NCI-H1417 (cell line): Measurements from ENCODE around the gene GTF2F2.
"Not testable (repeated sequence)": the region's sequence is repeated elsewhere in the genome, so short reads cannot be mapped to it uniquely, and the experiment has no call there.

ENCODE experiments used
- DNase-seq, 3 experiments: peaks; one replicate each; lab custom pipeline; 2025; lab: John Stamatoyannopoulos, UW

Gene GTF2F2

GRCh38 chr13:45254396-45254795 lies 134.1 kb downstream of the GTF2F2 start:
- DNase-seq: no peak

DNA sequence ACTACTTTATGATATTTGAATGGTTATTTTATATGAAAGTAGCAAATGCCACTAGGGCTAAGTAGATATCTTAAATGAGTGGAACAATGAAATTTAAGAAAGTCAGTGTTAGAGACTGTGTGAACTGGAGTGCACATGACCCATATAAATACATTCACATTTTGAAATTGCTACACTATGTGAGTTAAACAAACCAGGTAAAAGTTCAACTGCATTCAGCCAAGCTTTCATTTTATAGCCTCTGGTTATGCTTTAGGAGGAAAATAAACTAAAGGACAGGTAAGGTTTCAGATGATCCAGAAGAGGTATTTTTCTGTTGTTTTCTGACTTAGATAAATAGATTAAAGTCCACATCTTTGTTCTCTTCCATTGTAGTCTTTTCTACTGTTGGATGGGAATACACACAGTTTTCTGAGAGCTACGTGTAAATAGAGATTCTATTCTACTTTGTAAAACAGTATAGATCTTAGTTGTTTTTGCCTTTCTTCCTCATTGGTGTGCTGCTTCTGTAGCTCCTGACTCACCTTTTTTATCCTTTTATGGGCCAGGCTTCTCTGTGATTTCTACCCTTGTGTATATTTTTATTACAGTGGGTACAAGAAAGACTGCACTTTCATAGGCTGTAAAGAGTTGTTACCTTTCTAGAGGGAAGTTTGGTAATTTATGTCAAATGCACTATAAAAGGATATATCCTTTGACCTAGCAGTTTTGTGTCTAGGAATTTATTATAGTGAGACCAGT lies 135.1 kb downstream of the GTF2F2 start:
- no peak for DNase-seq

GRCh38 chr13:45256254-45256653 lies 135.9 kb downstream of the GTF2F2 start:
- DNase-seq: no peak

- no peak for DNase-seq
These were observed 137.5 kb downstream of the GTF2F2 start for GRCh38 chr13:45257638-45258333.

GRCh38 chr13:45258334-45258675 lies 138.0 kb downstream of the GTF2F2 start:
- DNase-seq: no peak

DNA sequence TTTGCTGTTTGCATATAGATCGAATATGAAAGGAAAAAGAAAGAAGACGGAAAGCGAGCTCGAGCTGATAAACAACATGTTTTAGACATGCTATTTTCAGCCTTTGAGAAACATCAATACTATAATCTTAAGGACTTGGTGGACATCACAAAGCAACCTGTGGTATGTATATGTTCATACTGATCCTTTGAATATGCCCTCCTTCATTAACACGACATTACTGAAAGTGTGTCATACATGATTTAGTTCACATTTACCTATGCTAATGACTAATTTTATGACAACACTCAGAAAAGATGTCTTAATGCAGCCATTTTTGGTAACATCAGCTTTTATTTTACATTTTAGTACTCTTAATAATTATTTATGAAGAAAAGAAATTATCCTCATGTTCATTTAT lies 146.9 kb downstream of the GTF2F2 start:
- DNase-seq: no peak

DNA sequence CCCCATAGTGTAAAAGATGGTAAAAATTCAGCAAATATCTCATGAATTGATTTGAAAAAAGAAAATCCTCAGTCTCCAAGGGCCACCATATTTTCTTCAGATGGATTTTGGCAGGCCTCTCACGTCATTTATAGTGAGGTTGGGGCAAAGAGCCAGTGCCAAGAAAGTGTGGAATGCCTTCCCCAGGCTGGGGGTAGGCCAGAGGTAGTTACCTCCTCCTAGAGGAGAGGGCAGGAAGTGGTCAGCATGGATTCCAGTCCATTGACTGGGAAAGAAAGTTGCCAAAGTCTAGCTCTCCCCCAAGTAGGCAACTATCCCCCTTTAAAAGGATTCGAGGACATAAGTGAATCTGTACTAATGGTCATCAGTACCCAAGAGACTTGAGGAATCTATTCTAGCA lies 148.9 kb downstream of the GTF2F2 start:
- DNase-seq: no peak

DNA sequence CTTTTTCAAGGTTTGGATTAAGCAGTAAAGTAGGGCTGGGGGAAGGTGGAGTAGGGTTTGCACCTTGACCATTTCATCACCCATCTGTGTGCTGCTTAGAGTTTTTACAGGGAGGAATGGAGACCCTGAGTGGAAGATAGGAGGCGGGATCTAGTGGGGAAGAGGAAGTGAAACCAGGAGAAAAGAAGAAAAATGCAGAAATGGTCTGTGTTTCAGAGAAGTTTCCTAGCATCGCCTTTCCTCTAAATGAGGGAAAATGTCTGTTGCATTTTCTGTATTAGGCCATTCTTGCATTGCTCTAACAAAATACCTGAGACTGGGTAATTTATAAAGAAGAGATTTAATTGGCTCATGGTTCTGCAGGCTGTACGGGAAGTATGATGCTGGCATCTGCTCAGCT lies 156.6 kb downstream of the GTF2F2 start:
- no peak for DNase-seq

GRCh38 chr13:45278096-45278645 lies 157.9 kb downstream of the GTF2F2 start:
- no peak for DNase-seq

DNA sequence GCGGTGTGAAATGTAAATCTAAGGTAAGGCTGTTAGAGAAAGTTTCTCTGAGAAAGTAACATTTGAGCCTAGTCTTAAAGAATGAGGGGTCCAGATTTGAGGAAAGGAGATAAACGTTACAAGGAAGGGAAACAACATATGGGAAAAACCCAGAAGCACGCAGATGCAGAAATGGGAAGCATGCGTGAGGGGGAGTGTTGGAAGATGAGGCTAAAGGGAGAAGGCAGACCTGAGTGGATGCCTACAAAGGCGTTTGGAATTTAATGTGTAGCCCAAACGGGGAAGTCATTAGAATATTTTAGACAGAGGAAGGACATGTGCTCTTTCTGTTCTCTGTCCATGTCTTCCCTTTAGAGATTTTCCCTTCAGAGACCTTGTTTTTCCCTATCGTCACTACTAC lies 159.7 kb downstream of the GTF2F2 start:
- DNase-seq: no peak

- DNase-seq: peak; percentile 53 to 74 (median 57)
These were observed 160.7 kb downstream of the GTF2F2 start for GRCh38 chr13:45280751-45281634.

GRCh38 chr13:45282994-45283393 lies 162.7 kb downstream of the GTF2F2 start:
- no peak for DNase-seq

GRCh38 chr13:45289936-45290563 lies 169.7 kb downstream of the GTF2F2 start:
- peak in 2 of 3 experiments; percentile 5 to 8 for DNase-seq

DNA sequence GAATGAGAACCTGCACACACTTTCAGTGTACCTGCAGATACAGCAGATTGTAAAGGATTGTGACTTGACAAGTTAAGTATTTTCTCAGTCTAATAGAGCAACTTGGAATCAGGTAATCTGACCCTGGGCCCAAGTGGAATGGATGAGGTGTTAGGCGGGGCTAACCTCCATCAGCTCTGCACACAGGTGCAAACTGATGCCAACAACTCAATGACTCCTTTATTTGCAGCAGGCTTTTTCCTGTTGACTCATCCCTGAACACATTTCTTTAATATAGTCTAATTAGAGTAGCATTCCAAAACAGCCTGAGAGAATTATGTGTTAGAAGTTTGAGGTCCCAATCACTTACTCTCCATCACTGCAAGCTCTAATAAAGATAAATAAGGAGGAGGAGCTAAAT lies 171.9 kb downstream of the GTF2F2 start:
- DNase-seq: peak in 1 of 3 experiments; percentile 39

- DNase-seq: peak in 1 of 3 experiments; percentile 39
These were observed 175.2 kb downstream of the GTF2F2 start for GRCh38 chr13:45295536-45295935.

DNA sequence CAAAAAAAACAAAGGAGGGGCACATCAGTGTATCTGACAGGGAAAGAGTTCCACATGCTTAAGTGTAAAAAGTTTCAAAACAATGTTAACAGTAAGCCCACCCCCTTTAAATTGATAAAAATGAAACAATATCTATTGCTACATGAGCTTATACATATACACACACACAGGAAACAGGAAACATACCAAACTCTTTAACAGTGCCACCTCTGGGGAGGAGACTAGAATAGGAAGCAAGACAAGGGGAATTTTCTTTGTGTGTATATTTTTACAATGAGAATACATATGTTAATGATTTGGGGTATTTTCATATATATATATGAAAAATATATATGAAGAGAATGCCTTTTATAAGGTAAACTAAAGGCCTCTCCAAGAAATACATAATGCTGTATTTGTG lies 175.9 kb downstream of the GTF2F2 start:
- no peak for DNase-seq

GRCh38 chr13:45297456-45298205 lies 177.3 kb downstream of the GTF2F2 start:
- peak in 1 of 3 experiments; percentile 16 for DNase-seq

DNA sequence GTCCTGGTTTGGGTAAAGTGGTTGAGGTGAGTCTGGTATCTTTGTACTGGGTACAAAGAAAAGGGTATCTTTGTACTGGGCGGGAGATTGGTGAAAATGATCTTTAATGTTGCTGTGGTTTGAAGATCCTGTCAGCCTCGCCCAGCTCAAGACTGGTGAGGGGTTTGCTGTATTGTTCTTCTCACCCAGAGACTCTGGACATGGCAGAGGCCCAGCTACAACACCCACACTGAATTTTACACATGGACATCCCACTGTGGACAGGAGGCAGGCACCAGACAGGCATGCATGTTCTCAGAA lies 177.8 kb downstream of the GTF2F2 start:
- no peak for DNase-seq

GRCh38 chr13:45298550-45298949 lies 178.2 kb downstream of the GTF2F2 start:
- DNase-seq: not testable (repeated sequence)

GRCh38 chr13:45299194-45299593 lies 178.9 kb downstream of the GTF2F2 start:
- DNase-seq: no peak
